IMR-90 (cell line): ENCODE results near the gene CCDC144A. TPM values are rescaled to one million over a fixed set of nuclear protein-coding genes. Genes with fewer than 3 reads are reported as not detected.

ENCODE experiments used
- ATAC-seq: fragments of 200-7000 bp; cut with Tn5 transposase; 2 replicates; pipeline ENCODE4 v1.9.1; 2020; ENCODE audit warnings: low read depth, mild to moderate bottlenecking, moderate library complexity
- BruUV-seq: library from RNA; stranded (reverse); fragments of 400-500 nt; replicated peaks from 2 replicates; lab custom pipeline; 2021; lab: Mats Ljungman, UMichigan
- CTCF ChIA-PET: fragments of 300-600 bp; formaldehyde crosslinking; extraction: SDS; loops from one replicate; lab custom pipeline; 2021; ENCODE audit warnings: antibody characterized with exemption; lab: Yijun Ruan, JAX
- POLR2A ChIA-PET: fragments of 300-600 bp; sonication (Branson Sonifier 250); formaldehyde crosslinking; loops from one replicate; lab custom pipeline; 2022; ENCODE audit warnings: antibody characterized with exemption; ENCODE audit not compliant: unreplicated experiment; lab: Charles Lee
- DNase-seq: peaks from one replicate; pipeline ENCODE4 v3.0.0; 2013
- H2AFZ ChIP-seq: replicated peaks from 2 replicates; pipeline ENCODE3; 2013; ENCODE audit warnings: low read length, mild to moderate bottlenecking; ENCODE audit not compliant: poor library complexity
- H2AK5ac ChIP-seq: 2 replicates; pipeline ENCODE4 v1.6.1; 2013; ENCODE audit warnings: low read depth, low read length, inconsistent platforms
- H2AK9ac ChIP-seq: replicated peaks from 2 replicates; pipeline ENCODE3; 2013; ENCODE audit warnings: mild to moderate bottlenecking, low read depth, low read length, moderate library complexity; ENCODE audit not compliant: poor library complexity
- H2BK120ac ChIP-seq: 2 replicates; pipeline ENCODE4 v1.6.1; 2013; ENCODE audit warnings: low read depth, low read length, inconsistent platforms
- H2BK15ac ChIP-seq: 3 replicates; pipeline ENCODE4 v1.6.1; 2013; ENCODE audit warnings: low read depth, low read length, inconsistent platforms
- H2BK20ac ChIP-seq: 2 replicates; pipeline ENCODE4 v1.6.1; 2013; ENCODE audit warnings: low read depth, mild to moderate bottlenecking, inconsistent platforms, low read length, moderate library complexity
- H2BK5ac ChIP-seq: 2 replicates; pipeline ENCODE4 v1.6.1; 2013; ENCODE audit warnings: mild to moderate bottlenecking, low read depth, low read length, inconsistent platforms; ENCODE audit not compliant: poor library complexity, severe bottlenecking
- H3K14ac ChIP-seq: replicated peaks from 2 replicates; pipeline ENCODE4 v1.6.1; 2013; ENCODE audit warnings: low read depth, low read length, inconsistent platforms
- H3K18ac ChIP-seq: 2 replicates; pipeline ENCODE4 v1.6.1; 2013; ENCODE audit warnings: low read depth, low read length, control low read depth
- H3K23ac ChIP-seq: 2 replicates; pipeline ENCODE4 v1.6.1; 2013; ENCODE audit warnings: low read depth, low read length, inconsistent platforms
- H3K27ac ChIP-seq: 2 replicates; pipeline ENCODE4 v1.5.1; 2013; ENCODE audit warnings: mild to moderate bottlenecking, control low read depth, low read length; ENCODE audit not compliant: insufficient read depth
- H3K27me3 ChIP-seq: 2 replicates; pipeline ENCODE4 v1.6.1; 2013; ENCODE audit warnings: low read length; ENCODE audit not compliant: control insufficient read depth, insufficient read depth
- H3K36me3 ChIP-seq: 2 replicates; pipeline ENCODE4 v1.6.1; 2013; ENCODE audit warnings: low read length, mixed read lengths; ENCODE audit not compliant: control insufficient read depth, insufficient read depth
- H3K4ac ChIP-seq: 2 replicates; pipeline ENCODE4 v1.6.1; 2013; ENCODE audit warnings: low read depth, low read length, inconsistent platforms
- H3K4me1 ChIP-seq: 2 replicates; pipeline ENCODE4 v1.6.1; 2013; ENCODE audit warnings: low read length, mixed read lengths; ENCODE audit not compliant: control insufficient read depth, insufficient read depth
- H3K4me2 ChIP-seq: 2 replicates; pipeline ENCODE4 v1.6.1; 2013; ENCODE audit warnings: low read depth, mild to moderate bottlenecking, control low read depth, low read length, moderate library complexity
- H3K4me3 ChIP-seq: 2 replicates; pipeline ENCODE4 v1.5.1; 2013; ENCODE audit warnings: low read depth, mild to moderate bottlenecking, control low read depth, low read length, moderate library complexity; ENCODE audit not compliant: insufficient read depth
- H3K56ac ChIP-seq: 2 replicates; pipeline ENCODE4 v1.6.1; 2013; ENCODE audit warnings: low read length, inconsistent platforms; ENCODE audit not compliant: insufficient read depth; ENCODE audit errors: extremely low read depth
- H3K79me1 ChIP-seq, 2 experiments: 2 replicates each; pipeline ENCODE4 v1.6.1; 2013; ENCODE audit warnings: low read length in 2 of 2, inconsistent platforms in 1 of 2, low read depth in 1 of 2
- H3K9ac ChIP-seq: 2 replicates; pipeline ENCODE4 v1.6.1; 2013; ENCODE audit warnings: low read depth, low read length, control low read depth
- H3K9me1 ChIP-seq: 2 replicates; pipeline ENCODE4 v1.6.1; 2013; ENCODE audit warnings: low read length, inconsistent platforms; ENCODE audit not compliant: insufficient read depth
- H3K9me3 ChIP-seq: 2 replicates; pipeline ENCODE4 v1.6.1; 2013; ENCODE audit warnings: low read length; ENCODE audit not compliant: control insufficient read depth, insufficient read depth
- H4K20me1 ChIP-seq: 2 replicates; pipeline ENCODE4 v1.6.1; 2013; ENCODE audit warnings: low read length, inconsistent platforms; ENCODE audit not compliant: insufficient read depth
- H4K5ac ChIP-seq: 2 replicates; pipeline ENCODE4 v1.6.1; 2013; ENCODE audit warnings: mild to moderate bottlenecking, low read depth, low read length, control low read depth
- H4K8ac ChIP-seq, 2 experiments: 2 replicates each; pipeline ENCODE4 v1.6.1; 2013; ENCODE audit warnings: low read depth in 2 of 2, low read length in 2 of 2, control low read depth in 1 of 2, inconsistent platforms in 1 of 2
- H4K91ac ChIP-seq: 2 replicates; pipeline ENCODE4 v1.6.1; 2013; ENCODE audit warnings: low read depth, low read length, inconsistent platforms; ENCODE audit not compliant: insufficient read depth
- BHLHE40 ChIP-seq: fragments of 150-350 bp; IDR thresholded peaks from 2 replicates; pipeline ENCODE4 v1.6.1; 2016; ENCODE audit warnings: mild to moderate bottlenecking, low read depth, low read length
- CEBPB ChIP-seq: IDR thresholded peaks from 2 replicates; pipeline ENCODE4 v1.6.1; 2012; ENCODE audit warnings: low read depth, low read length, improper control_type of control experiment
- CTCF ChIP-seq: conservative IDR thresholded peaks from 2 replicates; pipeline ENCODE4 v1.5.1; 2012; ENCODE audit warnings: mild to moderate bottlenecking, low read depth, low read length, improper control_type of control experiment
- FOS ChIP-seq: fragments of 150-350 bp; IDR thresholded peaks from 2 replicates; pipeline ENCODE4 v1.6.1; 2016; ENCODE audit warnings: low read depth, low read length
- MXI1 ChIP-seq: IDR thresholded peaks from 2 replicates; pipeline ENCODE4 v1.6.1; 2012; ENCODE audit warnings: low read depth, mild to moderate bottlenecking, low read length, moderate library complexity, borderline replicate concordance
- POLR2A ChIP-seq: IDR thresholded peaks from 2 replicates; pipeline ENCODE4 v1.6.1; 2012; ENCODE audit warnings: mild to moderate bottlenecking, low read depth, low read length
- RAD21 ChIP-seq: IDR thresholded peaks from 2 replicates; pipeline ENCODE4 v1.6.1; 2012; ENCODE audit warnings: low read length, improper control_type of control experiment
- RFX5 ChIP-seq: IDR thresholded peaks from 2 replicates; pipeline ENCODE4 v1.8.0; 2012; ENCODE audit warnings: low read depth, mild to moderate bottlenecking, low read length, moderate library complexity
- WGBS, 2 experiments: methylation state at CpG; one replicate each; pipeline versions ENCODE4 v1.1.5 to v1.1.7; 2013; ENCODE audit warnings: missing lambda C conversion rate in 2 of 2; ENCODE audit not compliant: insufficient read length in 1 of 2; ENCODE audit errors: extremely low coverage in 2 of 2; 5-methylcytosine and 5-hydroxymethylcytosine counted together
- dilution Hi-C: fragments of 300-500 bp; cut with HindIII; formaldehyde crosslinking; loops from one replicate; pipeline ENCODE4 v1.14.3; 2018; ENCODE audit warnings: low sequenced_read_pairs; ENCODE audit not compliant: unreplicated experiment
- in situ Hi-C: fragments of 300-500 bp; cut with MboI; formaldehyde crosslinking; loops from 3 replicates; pipeline ENCODE4 v1.14.3; 2019; ENCODE audit warnings: low sequenced_read_pairs, inconsistent platforms, mixed read lengths
- intact Hi-C: fragments of 100-400 bp; cut with micrococcal nuclease; formaldehyde crosslinking; loops from 2 replicates; pipeline ENCODE4 v1.10.0; 2022
- polyA plus RNA-seq, 3 experiments: library from polyadenylated mRNA; depleted of rRNA; stranded (reverse); fragments of >200 nt; gene quantifications; 2 replicates each; pipeline ENCODE4 v1.2.3, GENCODE V29; 2012; ENCODE audit warnings: low replicate concordance in 1 of 3
- total RNA-seq: library from RNA; depleted of rRNA; stranded (reverse); fragments of >200 nt; gene quantifications from 2 replicates; pipeline ENCODE4 v1.2.3, GENCODE V29; 2012

The CCDC144A gene
- total and polyA plus RNA-seq, 2 of the 4 experiments (the other 2 are of a cell fraction) = 0.51 to 1.4 TPM

GRCh38 chr17:16818340-16818739 lies 128.3 kb downstream of the CCDC144A start:
- Histone ChIP-seq H4K5ac (no peak overlapping the region), H2AK9ac (no peak overlapping the region), H3K23ac (no peak overlapping the region), H4K91ac (no peak overlapping the region), H4K8ac (no peak overlapping the region), H3K9me3 (no peaks in the 10 kb centered on the region), H3K4me3 (no peak overlapping the region), H3K36me3 (no peaks in the 10 kb centered on the region), H3K18ac (no peak overlapping the region), H2BK5ac (no peak overlapping the region), H4K20me1 (no peaks in the 10 kb centered on the region), H2BK15ac (no peak overlapping the region), H3K79me1 (no peaks in the 10 kb centered on the region), H2BK20ac (no peak overlapping the region), H3K4me1 (no peaks in the 10 kb centered on the region), H3K14ac (no peak overlapping the region), H3K9me1 (no peaks in the 10 kb centered on the region), H2BK120ac (no peak overlapping the region), H2AFZ (no peak overlapping the region), H3K4me2 (no peak overlapping the region), H2AK5ac (no peak overlapping the region), H3K27ac (no peak overlapping the region), H3K56ac (no peak overlapping the region), H3K4ac (no peak overlapping the region), H3K9ac (no peak overlapping the region), H3K27me3 (peaks cover 9% of the 10 kb centered on the region)
- no TSS peak for BruUV-seq
- 33% methylated on average over 1 of the region's 5 CpGs; no CpG with 5 or more reads in 1 of the 2 experiments for WGBS, 2 experiments
- in situ Hi-C loops (no loop called here), intact Hi-C loops (no loop called here), dilution Hi-C loops (no loop called here)
- ChIA-PET POLR2A (no interaction called here), CTCF (no interaction called here)
- ATAC-seq (no peak), DNase-seq (no peak)
- no peak for TF ChIP-seq RFX5
- no peak for TF ChIP-seq FOS
- TF ChIP-seq BHLHE40 = no peak
- no peak for TF ChIP-seq RAD21
- no peak for TF ChIP-seq POLR2A
- TF ChIP-seq MXI1 = no peak
- no peak for TF ChIP-seq CTCF
- no peak for TF ChIP-seq CEBPB
